Measurements from ENCODE around the gene CCT7. TPM values are rescaled to one million over a fixed set of nuclear protein-coding genes. Genes with fewer than 3 reads are reported as not detected.

Gene CCT7
- total RNA-seq, 1 experiment from 2014 or later = 637 TPM

DNA sequence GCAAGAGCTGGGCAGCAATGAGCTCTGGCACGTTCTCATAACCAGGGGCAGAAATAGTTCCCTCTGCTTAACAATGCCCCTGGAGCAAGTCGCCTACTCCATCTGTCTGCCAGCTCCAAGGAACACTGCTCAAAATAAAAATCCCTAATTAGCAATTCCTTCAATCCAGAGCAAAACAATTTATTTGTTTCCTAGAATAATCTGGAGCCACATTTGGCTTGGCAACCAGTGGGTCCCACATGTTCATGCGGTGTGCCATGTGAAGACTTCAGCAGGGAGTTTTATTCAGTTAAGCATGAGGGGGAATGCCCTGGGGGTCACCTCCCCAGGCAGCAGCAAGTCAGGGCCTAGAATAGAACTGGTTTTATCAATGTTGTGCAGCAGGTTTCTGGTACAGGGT, 66.8 kb downstream of the CCT7 start:
- H3K9me3 ChIP-seq (ENCODE audit: control insufficient read depth in 1 of 2, insufficient read depth in 1 of 2, low read depth in 1 of 2, low read length in 2 of 2) = no peaks in the 10 kb centered on the region
- no peaks in the 10 kb centered on the region for H4K20me1 ChIP-seq (ENCODE audit: insufficient read depth)
- no peaks in the 10 kb centered on the region for H3K36me3 ChIP-seq (ENCODE audit: control insufficient read depth in 1 of 2, insufficient read depth in 2 of 2, low read length in 2 of 2)
- no peak overlapping the region for H2AFZ ChIP-seq (ENCODE audit: low read depth, low read length, poor library complexity, severe bottlenecking)
- BruUV-seq (replicated peaks) = no TSS peak
- ChIA-PET CTCF (no interaction called here), POLR2A (no interaction called here), RAD21 (ENCODE audit: low non-redundant PET in 1 of 2, low total read pairs in 2 of 2, uncharacterized antibody in 2 of 2, unreplicated experiment in 2 of 2) (no interaction called here)
- no peaks in the 10 kb centered on the region for H3K9me2 ChIP-seq (ENCODE audit: insufficient read depth)
- peaks cover 7% of the 10 kb centered on the region; the same call in 1 of the 2 replicates for H3K27me3 ChIP-seq (ENCODE audit: insufficient read depth, low read length)
- H3K4me1 ChIP-seq (ENCODE audit: control insufficient read depth in 1 of 2, insufficient read depth in 2 of 2, low read length in 2 of 2) = peaks cover 3% of the 10 kb centered on the region in 2 experiments; a peak in 3 of 4 replicates
- H3K79me2 ChIP-seq (ENCODE audit: insufficient read depth, low read length) = no peaks in the 10 kb centered on the region
- no peak overlapping the region for H3K4me2 ChIP-seq (ENCODE audit: low read length)
- H3K27ac ChIP-seq (ENCODE audit: low read depth, low read length) = no peak overlapping the region
- no peak for TF ChIP-seq EZH2 (IDR thresholded peaks at IDR 0.05)
- no peak for TF ChIP-seq ELF1 (IDR thresholded peaks at IDR 0.05; ENCODE audit: borderline replicate concordance, low read depth)
- H3K4me3 ChIP-seq (replicated peaks in 1 of 2; ENCODE audit: low read depth in 1 of 2, low read length in 2 of 2) = no peak overlapping the region
- no peak for DNase-seq (ENCODE audit: low read depth, low spot score)
- H3K9ac ChIP-seq (ENCODE audit: low read length) = no peak overlapping the region
- intact Hi-C loops (cut with micrococcal nuclease) = no loop called here
- no peak for ATAC-seq

DNA sequence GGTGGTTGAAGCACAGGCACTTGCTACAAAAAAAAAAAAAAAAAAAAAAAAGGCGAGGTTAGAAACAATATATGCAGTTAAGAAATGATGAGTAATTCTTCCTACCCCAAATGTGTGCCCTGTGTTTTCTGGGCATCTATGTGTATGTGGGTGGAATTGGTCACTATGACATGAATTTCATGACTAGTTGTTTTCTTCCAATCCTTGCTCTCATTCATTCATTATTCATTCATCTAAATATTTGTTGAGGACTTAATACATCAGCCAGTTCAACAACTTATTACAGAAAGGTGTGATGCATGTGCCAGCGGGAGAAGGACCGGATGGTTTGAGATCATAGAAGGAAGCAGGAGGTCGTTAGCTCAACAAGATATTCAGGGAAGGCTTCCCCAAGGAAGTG, 67.5 kb downstream of the CCT7 start:
- Histone ChIP-seq H3K4me3 (replicated peaks in 1 of 2; ENCODE audit: low read depth in 1 of 2, low read length in 2 of 2) (no peak overlapping the region), H3K9me2 (ENCODE audit: insufficient read depth) (no peaks in the 10 kb centered on the region), H2AFZ (ENCODE audit: low read depth, low read length, poor library complexity, severe bottlenecking) (no peak overlapping the region), H4K20me1 (ENCODE audit: insufficient read depth) (no peaks in the 10 kb centered on the region), H3K27ac (ENCODE audit: low read depth, low read length) (no peak overlapping the region), H3K79me2 (ENCODE audit: insufficient read depth, low read length) (no peaks in the 10 kb centered on the region), H3K27me3 (ENCODE audit: insufficient read depth, low read length) (0 out of 2 replicates have a peak, but pooled peaks cover 4% of the 10 kb centered on the region), H3K9ac (ENCODE audit: low read length) (no peak overlapping the region), H3K9me3 (ENCODE audit: control insufficient read depth in 1 of 2, insufficient read depth in 1 of 2, low read depth in 1 of 2, low read length in 2 of 2) (no peaks in the 10 kb centered on the region), H3K4me2 (ENCODE audit: low read length) (no peak overlapping the region), H3K36me3 (ENCODE audit: control insufficient read depth in 1 of 2, insufficient read depth in 2 of 2, low read length in 2 of 2) (no peaks in the 10 kb centered on the region), H3K4me1 (ENCODE audit: control insufficient read depth in 1 of 2, insufficient read depth in 2 of 2, low read length in 2 of 2) (no peaks in the 10 kb centered on the region)
- DNase-seq (ENCODE audit: low read depth, low spot score) (no peak), ATAC-seq (no peak)
- no TSS peak for BruUV-seq (replicated peaks)
- TF ChIP-seq ZBTB33 (IDR thresholded peaks at IDR 0.05; ENCODE audit: extremely low read depth, insufficient replicate concordance, low read length) (no peak), SIN3A (IDR thresholded peaks at IDR 0.05; ENCODE audit: low read depth) (no peak), TCF7L2 (IDR thresholded peaks at IDR 0.05; ENCODE audit: borderline replicate concordance, extremely low read depth, insufficient read depth, insufficient read length) (no peak), ZNF274 (IDR thresholded peaks at IDR 0.05; ENCODE audit: low read depth, low read length) (no peak), SRF (IDR thresholded peaks at IDR 0.05; ENCODE audit: low read depth) (no peak), ZFX (IDR thresholded peaks at IDR 0.05) (no peak)
- ChIA-PET CTCF (no interaction called here), RAD21 (ENCODE audit: low non-redundant PET in 1 of 2, low total read pairs in 2 of 2, uncharacterized antibody in 2 of 2, unreplicated experiment in 2 of 2) (no interaction called here), POLR2A (no interaction called here)
- intact Hi-C loops (cut with micrococcal nuclease) = no loop called here

Other genes with a start within 250 kb of the CCT7 start
- 10.0 TPM for gene SFXN5, start 162.6 kb upstream of the CCT7 start, total RNA-seq (2021; ENCODE audit: unreplicated experiment)
- 20.8 TPM for gene RAB11FIP5, start 121.4 kb upstream of the CCT7 start, total RNA-seq (2021; ENCODE audit: unreplicated experiment)
- not detected for gene NOTO, start 31.7 kb upstream of the CCT7 start, total RNA-seq (2021; ENCODE audit: unreplicated experiment)
- gene SMYD5, start 20.1 kb upstream of the CCT7 start, total RNA-seq (2021; ENCODE audit: unreplicated experiment) = 37.4 TPM
- gene PRADC1, start 1.1 kb upstream of the CCT7 start, total RNA-seq (2021; ENCODE audit: unreplicated experiment) = 8.6 TPM
- 34.9 TPM for gene FBXO41, start 50.2 kb downstream of the CCT7 start, total RNA-seq (2021; ENCODE audit: unreplicated experiment)
- 0.37 TPM for gene EGR4, start 59.2 kb downstream of the CCT7 start, total RNA-seq (2021; ENCODE audit: unreplicated experiment)
- 20.5 TPM for gene ALMS1, start 151.5 kb downstream of the CCT7 start, total RNA-seq (2021; ENCODE audit: unreplicated experiment)

Measured in HCT116 (cell line).